ENCODE results near the gene CAMTA1.

The CAMTA1 gene

GRCh38 chr1:7751174-7751573, 965.9 kb downstream of the CAMTA1 start:
- no peak for DNase-seq (ENCODE audit: low read depth)

GRCh38 chr1:7752512-7753417, 967.5 kb downstream of the CAMTA1 start:
- peak; percentile 11 for DNase-seq (ENCODE audit: low read depth)
- TF ChIP-seq CTCF (IDR thresholded peaks at IDR 0.05; ENCODE audit: control insufficient read depth, insufficient read depth, low read depth, low read length, missing control alignments), result peak; percentile 75
- H3K4me3 ChIP-seq (ENCODE audit: control insufficient read depth, low read depth, low read length), result peak overlapping the region; percentile 2; the same call in 1 of the 2 replicates

More at GRCh38 chr1:7751174-7751573, 965.9 kb downstream of the CAMTA1 start:
- no peak for TF ChIP-seq CTCF (IDR thresholded peaks at IDR 0.05; ENCODE audit: control insufficient read depth, insufficient read depth, low read depth, low read length, missing control alignments)
- no peak overlapping the region for H3K4me3 ChIP-seq (ENCODE audit: control insufficient read depth, low read depth, low read length)

- H3K4me3 ChIP-seq (ENCODE audit: control insufficient read depth, low read depth, low read length), result no peak overlapping the region
- DNase-seq (ENCODE audit: low read depth), result no peak
- TF ChIP-seq CTCF (IDR thresholded peaks at IDR 0.05; ENCODE audit: control insufficient read depth, insufficient read depth, low read depth, low read length, missing control alignments), result no peak
Observed at GRCh38 chr1:7753641-7754040, 968.4 kb downstream of the CAMTA1 start.

- no peak overlapping the region for H3K4me3 ChIP-seq (ENCODE audit: control insufficient read depth, low read depth, low read length)
- DNase-seq (ENCODE audit: low read depth), result no peak
- TF ChIP-seq CTCF (IDR thresholded peaks at IDR 0.05; ENCODE audit: control insufficient read depth, insufficient read depth, low read depth, low read length, missing control alignments), result no peak
Observed at GRCh38 chr1:7754234-7754633, 969.0 kb downstream of the CAMTA1 start.

- H3K4me3 ChIP-seq (ENCODE audit: control insufficient read depth, low read depth, low read length), result no peak overlapping the region
- TF ChIP-seq CTCF (IDR thresholded peaks at IDR 0.05; ENCODE audit: control insufficient read depth, insufficient read depth, low read depth, low read length, missing control alignments), result peak; percentile 29
- DNase-seq (ENCODE audit: low read depth), result no peak
Observed at GRCh38 chr1:7755448-7755847, 970.2 kb downstream of the CAMTA1 start.

GRCh38 chr1:7760245-7760644, 975.0 kb downstream of the CAMTA1 start:
- no peak for DNase-seq (ENCODE audit: low read depth)
- TF ChIP-seq CTCF (IDR thresholded peaks at IDR 0.05; ENCODE audit: control insufficient read depth, insufficient read depth, low read depth, low read length, missing control alignments), result no peak

More at GRCh38 chr1:7760245-7760644, 975.0 kb downstream of the CAMTA1 start:
- H3K4me3 ChIP-seq (ENCODE audit: control insufficient read depth, low read depth, low read length), result no peak overlapping the region

All from AG09309 (cell line).